NCI-H1694 treated with DMSO at 0.1 percent for 48 hours (cell line): Measurements from ENCODE around the gene NOBOX.
"Not testable (repeated sequence)": the region's sequence is repeated elsewhere in the genome, so short reads cannot be mapped to it uniquely, and the experiment has no call there.

Experiments used
- DNase-seq: peaks from one replicate; lab custom pipeline; 2025; lab: John Stamatoyannopoulos, UW

The NOBOX gene

GRCh38 chr7:144391823-144392255 is 11.7 kb downstream of the NOBOX start:
- peak; percentile 63 for DNase-seq

- no peak for DNase-seq
These were observed 12.5 kb downstream of the NOBOX start for GRCh38 chr7:144391014-144391413.

- no peak for DNase-seq
These were observed 13.0 kb downstream of the NOBOX start for GRCh38 chr7:144390481-144390880.

- no peak for DNase-seq
These were observed 14.5 kb downstream of the NOBOX start for GRCh38 chr7:144388950-144389349.

- no peak for DNase-seq
These were observed 16.8 kb downstream of the NOBOX start for GRCh38 chr7:144386741-144387140.

GRCh38 chr7:144384555-144385245 is 18.8 kb downstream of the NOBOX start:
- DNase-seq = no peak

GRCh38 chr7:144384071-144384470 is 19.4 kb downstream of the NOBOX start:
- no peak for DNase-seq

GRCh38 chr7:144379776-144380384 is 23.6 kb downstream of the NOBOX start:
- DNase-seq = no peak

- no peak for DNase-seq
These were observed 24.8 kb downstream of the NOBOX start for GRCh38 chr7:144378651-144379050.

- not testable (repeated sequence) for DNase-seq
These were observed 34.3 kb downstream of the NOBOX start for GRCh38 chr7:144369221-144369620.

GRCh38 chr7:144367250-144367649 is 36.2 kb downstream of the NOBOX start:
- not testable (repeated sequence) for DNase-seq

- not testable (repeated sequence) for DNase-seq
These were observed 38.0 kb downstream of the NOBOX start for GRCh38 chr7:144365523-144365922.

- not testable (repeated sequence) for DNase-seq
These were observed 41.4 kb downstream of the NOBOX start for GRCh38 chr7:144362061-144362460.

- DNase-seq = not testable (repeated sequence)
These were observed 46.6 kb downstream of the NOBOX start for GRCh38 chr7:144356860-144357259.

GRCh38 chr7:144356185-144356584 is 47.3 kb downstream of the NOBOX start:
- DNase-seq = not testable (repeated sequence)

GRCh38 chr7:144355176-144355822 is 48.2 kb downstream of the NOBOX start, which contains the start of gene ARHGEF5:
TSS of gene ARHGEF5 (plus strand) at chr7:144355402. CDS start at chr7:144362670, 7,268 bp downstream.
- not testable (repeated sequence) for DNase-seq

- not testable (repeated sequence) for DNase-seq
These were observed 51.8 kb downstream of the NOBOX start for GRCh38 chr7:144351667-144352066.

GRCh38 chr7:144348625-144349024 is 54.9 kb downstream of the NOBOX start:
- not testable (repeated sequence) for DNase-seq
